ENCODE results near the gene ATP11A. TPM values are rescaled to one million over a fixed set of nuclear protein-coding genes. Genes with fewer than 3 reads are reported as not detected.
"Not testable (repeated sequence)": the region's sequence is repeated elsewhere in the genome, so short reads cannot be mapped to it uniquely, and the experiment has no call there.

Gene ATP11A
- total and polyA plus RNA-seq, 7 donors: 3.9 to 48.6 (median 26.4) TPM

GRCh38 chr13:112883241-112883945 is 193.6 kb downstream of the ATP11A start:
- Histone ChIP-seq H3K27ac (no peak overlapping the region), H3K27me3 (ENCODE audit: insufficient read depth in 3 of 3, low read length in 2 of 3) (no peaks in the 10 kb centered on the region), H3K4me3 (no peak overlapping the region), H3K4me1 (no peaks in the 10 kb centered on the region), H3K9me3 (no peaks in the 10 kb centered on the region), H3K36me3 (ENCODE audit: insufficient read depth in 1 of 2, low read depth in 1 of 2) (peaks cover 0 to 36% of the 10 kb centered on the region in 2 donors)
- intact Hi-C loops (cut with DNase I): no loop called here
- TF ChIP-seq CTCF (IDR thresholded peaks at IDR 0.05): no peak
- 92 to 93% (median 92%) methylated on average over 24 of the region's 24 CpGs for WGBS, 3 donors
- no peak for DNase-seq
- ATAC-seq: no peak

GRCh38 chr13:112884700-112885099 is 194.9 kb downstream of the ATP11A start:
- H3K4me1 ChIP-seq; H3K27ac ChIP-seq; H3K9me3 ChIP-seq; intact Hi-C loops (cut with DNase I); H3K4me3 ChIP-seq; H3K27me3 ChIP-seq (ENCODE audit: insufficient read depth in 3 of 3, low read length in 2 of 3); ATAC-seq: not testable (repeated sequence)
- DNase-seq: peak in 1 of 2 donors; percentile 9
- 95 to 96% (median 95%) methylated on average over 13 of the region's 13 CpGs for WGBS, 3 donors
- peaks cover 0 to 26% of the 10 kb centered on the region in 2 donors for H3K36me3 ChIP-seq (ENCODE audit: insufficient read depth in 1 of 2, low read depth in 1 of 2)

GRCh38 chr13:112885242-112885781 is 195.5 kb downstream of the ATP11A start:
- ATAC-seq (peak in 2 of 4 donors; percentile 4 to 9), DNase-seq (no peak)
- intact Hi-C loops (cut with DNase I): no loop called here
- no peak overlapping the region for H3K27ac ChIP-seq
- peaks cover 0 to 20% of the 10 kb centered on the region in 2 donors for H3K36me3 ChIP-seq (ENCODE audit: insufficient read depth in 1 of 2, low read depth in 1 of 2)
- WGBS, 3 donors: 84 to 86% (median 84%) methylated on average over 19 of the region's 19 CpGs
- no peaks in the 10 kb centered on the region for H3K27me3 ChIP-seq (ENCODE audit: insufficient read depth in 3 of 3, low read length in 2 of 3)
- no peaks in the 10 kb centered on the region for H3K4me1 ChIP-seq
- TF ChIP-seq CTCF (IDR thresholded peaks at IDR 0.05): no peak
- H3K9me3 ChIP-seq: no peaks in the 10 kb centered on the region
- H3K4me3 ChIP-seq: no peak overlapping the region

- ATAC-seq (peak; percentile 77 to 89 (median 85)), DNase-seq (peak; percentile 74 to 82)
- 5 to 8% (median 7%) methylated on average over 25 of the region's 25 CpGs for WGBS, 3 donors
- intact Hi-C loops (cut with DNase I): no loop called here
- no peak for TF ChIP-seq CTCF (IDR thresholded peaks at IDR 0.05)
- Histone ChIP-seq H3K4me3 (no peak overlapping the region), H3K36me3 (ENCODE audit: insufficient read depth in 1 of 2, low read depth in 1 of 2) (peaks cover 0 to 14% of the 10 kb centered on the region in 2 donors), H3K9me3 (no peaks in the 10 kb centered on the region), H3K27me3 (ENCODE audit: insufficient read depth in 3 of 3, low read length in 2 of 3) (no peaks in the 10 kb centered on the region), H3K4me1 (no peaks in the 10 kb centered on the region), H3K27ac (no peak overlapping the region)
Observed at GRCh38 chr13:112885782-112886268, 196.0 kb downstream of the ATP11A start.

- WGBS, 3 donors: 91 to 94% (median 92%) methylated on average over 6 of the region's 6 CpGs
- ATAC-seq: no peak
- DNase-seq: peak in 1 of 2 donors; percentile 8
Observed at GRCh38 chr13:112887151-112887550, 197.3 kb downstream of the ATP11A start.

More at GRCh38 chr13:112887151-112887550, 197.3 kb downstream of the ATP11A start:
- H3K27ac ChIP-seq: no peak overlapping the region
- peaks cover 0 to 11% (median 0%) of the 10 kb centered on the region in 3 donors for H3K27me3 ChIP-seq (ENCODE audit: insufficient read depth in 3 of 3, low read length in 2 of 3)
- peaks cover 0 to 6% of the 10 kb centered on the region in 2 donors for H3K36me3 ChIP-seq (ENCODE audit: insufficient read depth in 1 of 2, low read depth in 1 of 2)
- intact Hi-C loops (cut with DNase I): no loop called here
- no peaks in the 10 kb centered on the region for H3K4me1 ChIP-seq
- H3K4me3 ChIP-seq: no peak overlapping the region
- no peak for TF ChIP-seq CTCF (IDR thresholded peaks at IDR 0.05)
- no peaks in the 10 kb centered on the region for H3K9me3 ChIP-seq

Data from psoas muscle (tissue), 8 donors.